ENCODE data around the gene BCAR3.
"Not testable (repeated sequence)": the region's sequence is repeated elsewhere in the genome, so short reads cannot be mapped to it uniquely, and the experiment has no call there.

Gene BCAR3

DNA sequence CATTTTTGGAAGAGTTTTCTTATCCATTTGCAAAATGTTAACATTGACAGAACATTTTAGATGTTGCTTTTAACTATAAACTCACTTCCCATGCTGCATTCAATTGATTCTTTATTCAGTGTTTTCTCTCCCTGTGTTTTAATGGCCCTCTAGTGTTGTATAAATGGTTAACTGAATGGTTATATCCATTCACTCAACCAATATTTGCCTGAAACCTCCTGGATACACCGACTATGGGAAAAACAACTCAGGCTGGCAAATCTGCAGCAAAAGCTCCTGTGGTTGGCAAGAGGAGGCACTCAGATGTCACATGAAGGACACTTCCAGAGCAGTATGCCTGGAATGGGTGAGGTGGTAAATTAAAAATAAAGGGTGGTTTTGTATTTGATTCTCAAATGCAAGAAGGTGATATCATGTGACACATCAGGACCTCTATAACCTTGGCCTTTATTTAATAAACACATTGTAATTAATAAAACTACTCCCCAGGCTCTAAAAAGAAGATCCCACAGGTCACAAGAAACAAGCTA, 107.6 kb downstream of the BCAR3 start:
- no peak for DNase-seq

DNA sequence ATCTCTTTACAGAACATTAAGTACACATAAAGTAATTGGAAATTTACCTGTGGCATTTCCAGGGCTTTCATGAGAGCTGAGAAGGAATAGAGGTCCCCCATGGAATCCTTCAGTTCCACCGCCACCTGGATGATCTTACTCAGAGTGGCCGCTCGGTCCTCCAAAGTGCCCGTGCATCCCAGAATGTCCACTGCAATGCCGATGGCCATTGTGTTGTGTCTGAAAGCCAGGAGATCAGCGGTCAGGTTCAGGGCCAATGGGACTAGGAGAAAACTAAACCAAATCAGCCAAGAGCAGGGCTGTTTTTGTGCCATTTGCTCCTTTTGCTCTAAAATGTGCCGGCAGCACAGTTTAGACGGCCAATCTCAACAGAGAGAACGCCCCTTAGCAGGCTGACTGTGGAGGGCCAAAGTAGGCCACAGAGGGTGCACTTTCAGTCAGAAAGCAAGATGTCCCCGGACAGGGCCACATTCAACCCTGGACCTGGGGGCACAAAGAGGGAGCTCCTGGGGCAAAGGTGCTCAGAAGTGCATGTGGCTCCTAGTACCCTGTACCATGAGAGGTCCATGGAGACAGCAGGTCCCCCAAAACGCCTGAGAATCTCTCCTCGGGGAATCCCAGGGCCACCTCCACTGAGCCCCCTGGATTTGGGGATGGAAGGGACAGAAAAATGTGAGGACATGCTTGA, 109.9 kb downstream of the BCAR3 start:
- DNase-seq, result no peak

DNA sequence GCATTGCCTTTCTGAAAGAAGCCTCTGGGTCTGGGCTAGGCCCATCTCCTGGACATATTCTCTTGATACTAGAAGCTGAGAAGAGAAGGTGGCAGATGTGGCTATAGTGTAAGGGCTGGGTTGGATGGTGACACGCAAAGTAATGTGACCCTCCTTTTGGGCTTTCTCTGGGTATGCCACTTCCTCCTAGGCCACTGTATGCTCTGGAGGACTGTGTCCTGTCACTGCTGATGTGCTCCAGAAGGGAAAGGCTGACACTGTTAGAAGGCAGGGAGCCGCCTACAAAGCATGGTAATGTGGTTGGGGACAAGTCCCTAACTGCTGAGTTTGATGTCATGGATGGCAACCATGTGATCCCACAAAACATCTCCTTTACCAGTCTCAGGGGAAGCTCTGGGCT, 112.1 kb downstream of the BCAR3 start:
- DNase-seq, result no peak

DNA sequence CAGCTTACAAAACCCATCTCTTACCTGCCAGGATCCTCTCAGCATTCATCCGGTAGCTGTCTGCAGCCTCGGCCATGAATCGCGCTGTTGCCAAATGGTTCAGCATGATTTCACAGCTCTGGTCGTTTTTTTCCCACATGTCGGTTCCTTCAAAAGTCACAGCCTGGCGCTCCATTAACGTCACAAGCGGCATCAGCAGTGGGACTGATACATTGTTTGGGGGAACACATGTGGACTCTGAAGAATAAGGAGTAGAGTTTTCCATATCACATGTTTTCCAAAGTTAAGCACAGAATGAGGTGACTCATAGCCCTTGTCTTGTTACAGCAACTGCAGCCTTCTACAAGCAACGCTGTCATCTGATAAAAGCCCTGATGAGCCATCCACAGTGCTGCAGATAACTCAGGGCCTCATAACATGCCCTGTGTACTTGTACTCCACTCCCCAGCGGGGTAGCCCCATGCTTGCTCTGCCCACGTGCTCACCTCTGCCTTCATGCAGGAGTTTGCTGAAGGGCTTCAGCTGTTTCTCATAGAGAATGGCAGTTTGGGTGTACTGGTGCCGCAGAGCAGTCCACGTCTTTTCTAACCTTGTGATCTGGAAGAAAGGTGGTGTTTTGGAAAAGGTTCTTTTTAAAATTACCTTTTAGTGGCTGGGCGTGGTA, 114.2 kb downstream of the BCAR3 start:
- DNase-seq, result no peak

DNA sequence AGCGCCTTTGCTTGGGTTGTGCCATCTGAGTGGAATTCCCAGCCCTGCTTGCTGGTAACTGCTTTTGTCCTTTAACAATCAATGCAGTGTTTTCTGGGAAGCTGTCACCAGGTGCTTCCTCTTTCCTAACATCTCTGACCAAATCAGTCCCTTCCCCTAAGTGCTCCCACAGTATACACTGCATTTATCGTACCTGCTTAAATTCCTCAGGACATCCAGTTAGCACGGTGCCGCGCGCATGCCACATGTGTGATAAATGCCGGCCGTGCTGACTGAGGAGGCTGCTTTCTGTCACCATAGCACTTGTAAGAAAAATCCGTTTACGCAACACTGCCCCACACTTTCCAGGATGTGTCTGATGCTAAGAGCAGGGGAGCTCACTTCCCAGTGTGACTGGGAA, 115.4 kb downstream of the BCAR3 start:
- no peak for DNase-seq

DNA sequence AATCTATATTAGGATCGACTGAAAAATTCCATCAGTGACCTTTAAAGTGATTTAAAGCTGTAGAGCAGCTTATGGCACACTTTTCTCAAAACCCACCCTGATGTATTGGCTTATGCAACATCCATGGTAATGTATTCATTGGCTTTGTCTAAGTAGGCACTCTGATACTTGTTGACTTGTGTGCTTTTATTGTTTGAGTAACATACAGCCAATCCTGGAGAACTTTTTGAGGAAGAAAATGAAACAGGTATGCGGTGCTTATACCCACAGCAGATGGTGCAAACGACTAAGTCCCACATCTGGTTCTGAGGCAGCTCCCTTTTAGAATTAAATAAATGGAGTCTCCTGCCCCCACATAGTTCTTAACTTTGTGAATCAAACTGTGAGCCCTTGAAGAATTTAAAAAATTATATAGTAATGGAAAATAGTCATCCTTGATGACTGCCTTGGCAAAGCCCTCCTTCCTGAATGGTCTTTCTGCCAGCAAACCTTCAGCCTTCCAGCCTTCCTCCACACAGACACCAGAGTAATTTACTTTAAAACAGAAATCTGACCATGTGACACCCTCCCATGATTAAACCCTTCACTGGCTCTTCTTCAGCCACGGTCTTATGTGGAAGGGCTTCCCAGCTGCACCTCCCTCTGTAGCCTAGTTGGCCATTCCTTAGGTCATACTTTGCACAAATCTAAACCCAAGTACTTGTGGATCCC, 116.0 kb downstream of the BCAR3 start:
- no peak for DNase-seq

DNA sequence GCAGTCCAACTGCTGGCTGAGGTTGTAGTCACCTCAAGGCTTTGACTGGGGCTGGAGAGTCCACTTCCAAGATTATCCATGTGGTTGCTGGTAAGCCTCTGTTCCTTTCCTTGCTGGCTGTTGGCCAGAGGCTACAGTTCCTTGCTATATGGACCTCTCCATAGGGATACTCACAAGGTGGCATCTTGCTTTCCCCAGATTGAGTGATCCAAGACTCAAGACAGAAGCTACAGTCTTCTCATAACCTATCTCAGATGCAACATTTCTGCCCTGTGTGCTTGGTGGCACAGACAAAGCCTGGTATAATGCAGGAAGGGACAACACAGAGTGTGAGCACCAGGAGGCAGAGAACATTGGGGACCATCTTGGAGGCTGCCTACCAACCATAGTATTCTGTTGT, 121.9 kb downstream of the BCAR3 start:
- no peak for DNase-seq

DNA sequence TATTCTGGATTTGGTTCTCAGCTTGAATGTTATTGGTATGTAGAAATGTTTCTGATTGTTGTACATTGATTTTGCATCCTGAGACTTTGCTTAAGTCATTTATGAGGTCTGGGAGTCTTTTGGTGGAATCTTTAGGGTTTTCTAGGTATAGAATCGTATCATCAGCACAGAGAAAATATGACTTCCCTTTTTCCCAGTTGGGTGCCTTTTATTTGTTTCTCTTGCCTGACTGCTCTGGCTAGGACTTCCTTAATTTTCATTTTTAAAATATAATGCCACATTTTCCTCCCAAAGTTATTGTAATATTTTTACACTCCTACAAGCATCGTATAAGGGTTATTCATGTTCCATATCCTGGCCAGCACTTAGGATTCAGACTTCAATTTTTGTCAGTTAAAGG, 122.6 kb downstream of the BCAR3 start:
- no peak for DNase-seq

DNA sequence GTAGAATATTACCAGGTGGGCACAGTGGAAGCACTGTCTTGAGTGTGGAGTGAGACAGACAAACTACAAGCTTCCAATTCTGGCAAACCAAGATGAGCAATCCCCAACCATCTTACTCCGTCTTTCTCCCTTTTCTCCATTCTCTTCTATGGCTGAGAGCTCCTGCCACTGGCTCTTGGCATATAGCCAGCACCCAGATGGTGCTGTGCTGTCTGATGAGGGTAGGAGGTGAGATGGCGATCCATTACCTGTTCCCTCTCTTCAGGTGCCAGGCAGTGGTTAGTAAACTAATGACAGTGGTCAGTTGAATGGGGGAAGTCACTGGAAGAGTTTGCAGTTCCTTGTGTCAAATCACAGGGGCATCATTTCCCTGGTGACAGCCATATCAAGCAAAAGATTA, 125.3 kb downstream of the BCAR3 start:
- DNase-seq, result no peak

DNA sequence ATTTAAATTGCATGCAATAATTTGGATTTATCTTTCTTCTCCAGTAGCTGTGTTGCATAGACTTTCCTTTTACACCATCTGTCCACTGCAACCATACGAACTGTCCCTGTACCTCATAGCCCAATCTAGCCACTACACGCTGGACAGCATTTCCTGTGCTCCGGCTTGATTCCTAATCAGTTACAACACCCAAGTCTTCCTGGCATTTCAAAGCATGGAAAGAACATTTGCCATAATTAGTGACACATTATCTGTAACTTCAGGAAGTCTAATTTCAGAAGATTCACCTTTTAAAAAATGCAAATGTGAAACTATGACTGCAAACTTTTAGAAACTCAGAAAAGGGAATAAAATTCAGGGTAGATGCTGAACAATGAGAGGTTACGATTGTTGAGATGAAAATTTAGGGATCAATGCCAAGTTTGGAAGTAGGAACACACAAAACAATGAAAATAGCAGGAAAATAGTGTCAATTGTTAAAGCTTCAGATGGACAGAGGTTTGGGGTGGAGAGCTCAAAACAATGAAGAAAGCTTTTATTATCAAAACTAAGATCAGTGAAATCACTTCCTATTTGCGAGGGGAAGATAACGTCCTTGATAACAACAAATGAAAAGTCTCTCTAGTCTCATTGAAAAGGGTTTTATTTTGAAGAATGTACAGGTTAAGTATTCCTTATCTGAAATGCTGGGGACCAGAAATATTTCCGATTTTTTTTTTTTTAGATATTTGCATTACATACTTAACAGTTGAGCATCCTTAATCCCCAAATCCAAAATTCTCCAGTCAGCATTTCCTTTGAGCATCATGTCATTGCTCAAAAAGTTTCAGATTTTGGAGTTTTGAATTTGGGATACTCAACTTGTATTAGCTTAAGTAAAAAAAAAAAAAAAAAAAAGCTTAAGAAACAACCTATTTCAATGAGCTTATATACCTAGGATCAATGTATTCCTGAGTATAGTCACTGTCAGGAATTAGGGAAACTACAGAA, 126.5 kb downstream of the BCAR3 start:
- DNase-seq, result no peak

DNA sequence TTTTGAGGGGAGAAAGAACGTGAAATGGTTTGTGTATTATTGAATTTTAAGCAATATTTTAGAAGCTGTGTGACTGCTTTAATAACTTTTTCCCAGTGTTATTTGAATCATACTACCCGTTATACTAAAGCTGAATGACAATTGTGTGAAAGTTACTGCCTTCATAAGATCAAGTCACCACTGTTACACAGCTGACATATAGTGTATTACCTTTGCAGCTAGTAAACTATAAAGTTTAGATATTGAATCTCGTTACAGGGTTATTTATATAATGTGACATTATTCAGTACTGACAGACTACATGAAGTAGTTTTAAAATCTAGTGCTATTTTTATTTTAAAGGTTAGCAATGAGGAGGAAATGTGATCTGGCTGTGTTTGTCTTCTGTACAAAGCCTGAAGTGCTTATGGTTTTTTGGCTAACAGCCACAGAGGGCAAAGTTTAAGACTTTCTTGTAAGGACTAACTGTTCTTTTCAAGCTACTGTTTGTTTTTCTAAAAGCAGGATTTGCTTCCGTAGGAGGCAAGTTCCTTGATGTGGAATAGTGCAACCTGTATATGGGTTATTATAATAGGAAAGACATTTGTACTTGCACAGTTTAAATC, 127.6 kb downstream of the BCAR3 start:
- not testable (repeated sequence) for DNase-seq

DNA sequence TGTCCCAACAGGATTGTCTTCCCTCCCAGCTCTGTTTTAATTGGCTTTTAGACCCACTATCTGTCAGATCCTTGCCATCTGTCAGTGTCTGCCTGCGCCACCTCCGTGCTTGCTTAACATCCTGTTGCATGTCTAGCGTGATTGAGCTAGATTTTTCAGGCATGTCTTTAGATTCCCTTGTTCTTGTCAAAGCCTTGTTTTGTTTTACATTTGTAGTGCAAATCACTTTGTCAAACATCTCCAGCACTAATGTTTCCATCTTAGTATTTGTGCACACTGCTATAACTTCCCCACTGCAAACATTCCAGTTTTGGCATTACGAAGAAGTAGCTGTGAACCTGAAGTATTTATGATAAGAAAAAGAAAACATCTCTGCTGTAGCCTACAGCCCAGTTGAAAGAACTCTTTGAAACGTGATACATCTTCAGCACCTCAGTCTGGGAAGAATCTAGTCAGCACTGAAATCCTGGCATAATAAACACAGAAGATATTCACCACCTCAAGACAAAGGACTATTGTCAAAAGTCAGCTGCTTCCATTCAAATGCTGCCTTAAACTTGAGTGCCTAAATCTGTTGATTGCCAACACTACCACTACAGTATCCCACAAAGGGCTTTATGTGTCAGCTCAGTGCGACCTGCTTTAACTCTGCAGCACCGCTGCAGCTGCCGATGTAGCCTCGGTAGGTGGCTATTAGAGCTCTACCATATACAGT, 128.7 kb downstream of the BCAR3 start:
- no peak for DNase-seq

DNA sequence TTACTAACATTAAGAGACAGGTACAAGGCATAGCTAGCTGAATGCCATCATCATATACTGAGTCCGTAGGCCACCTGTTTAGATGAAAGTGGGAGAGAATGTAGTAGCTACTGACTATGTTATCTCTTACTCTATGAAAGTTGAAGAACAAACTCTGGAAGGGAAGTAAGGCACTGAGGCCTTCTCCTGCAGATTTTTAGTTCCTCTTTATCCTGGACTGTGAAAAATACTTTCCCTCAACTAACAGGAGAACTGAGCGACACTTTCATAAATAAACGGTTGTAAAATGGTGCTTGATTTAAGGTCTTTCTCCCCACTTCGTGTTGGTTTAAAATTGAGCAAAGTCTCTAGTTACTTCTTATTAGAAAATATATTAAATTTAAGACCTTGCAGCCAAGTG, 131.8 kb downstream of the BCAR3 start:
- DNase-seq, result no peak

DNA sequence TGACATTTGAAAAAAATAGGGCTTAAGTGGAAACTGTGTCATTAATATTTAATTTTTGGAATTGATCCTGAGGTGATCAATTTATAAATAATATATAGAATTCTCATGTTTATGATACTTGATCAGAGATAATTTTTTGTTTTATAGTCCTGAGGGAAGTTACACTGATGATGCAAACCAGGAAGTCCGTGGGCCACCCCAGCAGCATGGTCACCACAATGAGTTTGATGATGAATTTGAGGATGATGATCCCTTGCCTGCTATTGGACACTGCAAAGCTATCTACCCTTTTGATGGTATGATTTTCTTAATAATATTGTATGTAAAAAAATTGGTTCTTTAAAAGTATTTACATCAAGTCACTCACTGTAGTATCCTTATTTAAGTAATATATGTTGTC, 132.5 kb downstream of the BCAR3 start:
- DNase-seq, result no peak

DNA sequence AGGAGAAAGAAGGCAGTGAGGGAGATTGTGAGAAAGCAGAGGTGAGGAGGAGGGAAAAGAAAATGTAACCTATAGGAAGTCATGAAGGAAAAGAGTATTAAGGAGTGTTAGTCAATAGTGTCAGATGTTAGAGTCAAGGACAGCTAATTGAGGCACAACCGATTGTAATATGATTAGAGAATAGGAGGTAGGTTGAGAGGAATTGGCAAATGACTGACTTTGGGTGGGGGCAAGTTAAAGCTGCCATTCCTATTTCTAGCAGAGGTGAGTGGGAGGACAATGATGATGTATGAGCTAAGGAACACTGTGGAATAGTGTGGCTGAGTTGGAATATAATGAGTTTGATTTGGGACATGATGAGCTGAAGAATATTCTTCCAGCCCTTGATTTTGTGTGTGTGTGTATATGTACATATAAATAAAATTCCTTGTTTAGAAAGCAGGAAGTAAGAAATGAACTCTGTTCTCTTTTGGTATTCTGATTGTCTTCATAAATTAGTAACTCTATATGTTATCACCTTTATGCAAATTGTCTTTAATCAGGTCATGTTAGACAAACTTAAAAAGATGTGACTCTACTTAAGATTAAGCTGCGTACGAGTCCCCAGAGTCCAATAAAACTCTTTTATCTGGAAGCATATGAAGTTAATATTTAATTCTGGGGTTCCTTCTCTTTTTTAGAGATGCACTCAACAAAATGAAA, 135.3 kb downstream of the BCAR3 start:
- DNase-seq, result no peak

DNA sequence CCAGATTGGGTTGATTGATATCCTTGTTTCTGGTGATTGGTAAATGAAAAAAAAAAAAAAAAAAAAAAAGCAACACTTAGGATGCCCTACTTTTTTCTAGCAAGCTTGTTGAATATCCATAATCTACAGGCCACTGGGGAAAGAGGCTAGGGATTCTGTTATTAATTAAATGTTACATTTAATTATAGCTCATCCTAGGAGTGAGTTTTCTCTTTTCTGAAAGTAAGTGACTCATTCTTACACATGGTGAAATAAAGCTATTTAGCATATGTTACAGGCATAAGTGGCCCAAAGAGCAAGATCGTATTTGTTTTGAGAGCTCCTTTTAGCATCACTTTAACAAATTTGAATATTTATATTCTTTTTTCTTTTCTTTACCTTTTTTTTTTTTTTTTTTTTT, 139.2 kb downstream of the BCAR3 start:
- DNase-seq, result no peak

DNA sequence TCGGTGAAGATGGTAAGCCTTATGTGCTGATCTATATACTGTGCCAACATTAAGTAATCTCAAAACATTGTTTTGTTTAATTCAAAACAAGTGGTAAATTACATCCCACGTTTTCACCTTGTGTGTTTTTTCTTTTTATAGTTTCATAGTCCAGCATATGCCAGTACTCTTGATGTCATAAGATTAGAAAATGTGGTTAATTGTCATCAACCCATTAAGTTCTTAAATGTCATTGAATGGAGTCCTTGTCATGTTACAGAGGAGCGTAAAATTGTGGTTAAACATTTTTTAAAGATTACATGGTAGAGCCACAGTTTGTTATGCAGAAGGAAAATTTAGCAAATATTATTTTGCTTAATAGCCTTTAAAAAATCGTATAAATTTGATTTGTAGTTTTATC, 140.6 kb downstream of the BCAR3 start:
- DNase-seq, result no peak

DNA sequence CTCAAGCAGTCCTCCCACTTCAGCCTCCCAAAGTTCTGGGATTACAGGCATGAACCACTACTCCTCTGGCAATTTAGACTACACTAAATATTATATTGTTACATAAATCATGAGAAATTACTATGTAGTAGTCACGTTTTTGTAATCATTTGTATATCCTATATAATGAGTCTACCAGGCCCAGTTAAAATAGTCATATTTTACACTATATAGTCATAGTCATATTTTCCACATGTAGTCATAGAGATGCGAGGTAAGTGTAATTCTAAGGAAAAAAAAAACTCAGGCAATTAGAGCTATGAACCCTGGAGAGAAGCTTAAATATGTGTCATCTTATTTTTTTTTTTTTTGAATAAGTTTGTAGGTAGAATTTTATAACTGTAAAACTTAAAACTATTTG, 143.7 kb downstream of the BCAR3 start:
- DNase-seq, result no peak

DNA sequence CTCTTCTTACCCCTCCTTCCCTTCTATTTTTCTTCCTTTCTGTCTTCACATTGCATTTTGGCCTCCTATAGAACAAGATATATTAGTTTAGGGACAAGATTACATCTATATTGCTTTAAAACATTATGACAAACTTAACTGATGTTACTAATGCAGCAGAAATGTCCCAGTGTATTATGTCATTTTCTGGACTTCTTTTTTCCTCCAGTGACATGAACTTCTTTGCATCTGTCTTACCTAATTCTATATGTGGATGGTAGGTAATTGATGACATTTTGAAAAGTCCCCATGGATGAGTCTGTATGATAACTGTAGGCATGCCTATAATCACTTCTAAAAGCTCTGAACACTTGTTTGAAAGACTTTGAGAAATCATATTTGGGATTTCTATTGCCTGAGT, 144.2 kb downstream of the BCAR3 start:
- no peak for DNase-seq

DNA sequence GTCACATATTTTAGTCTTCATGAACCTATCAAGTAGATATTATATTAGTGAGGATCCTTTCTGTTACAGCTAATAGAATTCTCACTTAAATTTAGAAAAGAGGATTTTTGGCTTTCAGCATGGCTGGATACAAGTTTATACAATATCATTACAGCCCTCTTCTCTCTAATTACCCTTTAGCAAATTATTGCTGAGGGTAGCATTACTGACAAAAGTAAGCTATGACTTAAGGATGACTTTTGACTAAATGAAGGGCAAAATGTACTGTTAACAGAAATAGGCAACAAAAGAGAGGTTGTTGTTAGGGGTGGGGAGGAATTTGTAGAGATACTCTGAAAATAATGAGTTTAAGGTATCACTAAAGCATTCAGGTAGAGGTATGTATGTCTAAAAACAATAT, 148.0 kb downstream of the BCAR3 start:
- no peak for DNase-seq

DNA sequence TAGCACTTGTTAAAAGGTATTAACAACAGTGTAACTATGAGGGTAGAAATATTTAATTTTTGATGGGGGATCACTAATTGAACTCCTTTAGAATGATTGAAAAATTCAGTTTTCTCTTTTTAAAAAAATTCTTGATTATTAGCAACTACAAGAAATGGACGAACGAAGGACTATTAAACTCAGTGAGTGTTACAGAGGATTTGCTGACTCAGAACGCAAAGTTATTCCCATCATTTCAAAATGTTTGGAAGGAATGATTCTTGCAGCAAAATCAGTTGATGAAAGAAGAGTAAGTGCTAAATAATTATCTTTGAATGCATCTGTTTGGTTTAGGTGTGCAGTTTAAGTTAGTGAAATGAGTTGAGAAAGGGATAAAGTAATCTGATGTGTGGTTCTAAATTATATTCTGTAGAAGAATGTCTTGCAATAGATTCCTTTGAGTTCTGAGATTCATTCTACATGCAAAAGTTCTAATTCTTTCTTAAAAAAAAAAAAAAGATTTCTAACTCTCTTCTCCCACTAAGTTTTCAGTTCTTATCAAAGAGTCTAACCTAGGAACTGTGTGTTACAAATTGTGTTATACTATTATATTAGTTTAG, 148.8 kb downstream of the BCAR3 start:
- no peak for DNase-seq

All from activated gamma-delta T cell treated with Interleukin-2 at 50 U/mL for 16 hours (primary cell).